RKO (cell line): ENCODE results near the gene ZNF716.
"Not testable (repeated sequence)": the region's sequence is repeated elsewhere in the genome, so short reads cannot be mapped to it uniquely, and the experiment has no call there.

Source experiments
- DNase-seq: peaks from one replicate; pipeline ENCODE4 v3.0.0-alpha.2; 2016; ENCODE audit warnings: low spot score

The ZNF716 gene

DNA sequence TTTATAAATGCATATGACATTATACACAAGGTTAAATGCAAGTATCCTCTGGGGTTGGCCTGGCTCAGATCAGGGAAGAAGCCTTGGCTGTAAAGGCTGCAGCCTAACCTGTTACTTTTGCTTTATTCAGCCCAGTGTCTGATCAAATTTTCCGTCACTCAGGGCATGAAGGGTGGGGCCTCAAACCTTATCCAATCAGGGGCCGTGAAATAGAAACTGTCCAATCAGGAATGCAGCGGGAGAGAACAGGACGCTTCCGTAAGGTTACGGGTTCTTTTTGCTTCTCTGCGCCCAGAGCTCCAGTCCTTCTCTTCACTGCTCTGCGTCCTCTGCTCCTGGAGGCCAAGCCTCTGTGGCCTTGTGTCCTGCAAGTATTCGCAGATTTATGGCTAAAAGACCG, at the start of gene ZNF716:
Gene ZNF716 (plus strand): TSS at position 274 of the 400 bp plus-strand sequence. CDS start 112 bp downstream, at position 386.
- no peak for DNase-seq

DNA sequence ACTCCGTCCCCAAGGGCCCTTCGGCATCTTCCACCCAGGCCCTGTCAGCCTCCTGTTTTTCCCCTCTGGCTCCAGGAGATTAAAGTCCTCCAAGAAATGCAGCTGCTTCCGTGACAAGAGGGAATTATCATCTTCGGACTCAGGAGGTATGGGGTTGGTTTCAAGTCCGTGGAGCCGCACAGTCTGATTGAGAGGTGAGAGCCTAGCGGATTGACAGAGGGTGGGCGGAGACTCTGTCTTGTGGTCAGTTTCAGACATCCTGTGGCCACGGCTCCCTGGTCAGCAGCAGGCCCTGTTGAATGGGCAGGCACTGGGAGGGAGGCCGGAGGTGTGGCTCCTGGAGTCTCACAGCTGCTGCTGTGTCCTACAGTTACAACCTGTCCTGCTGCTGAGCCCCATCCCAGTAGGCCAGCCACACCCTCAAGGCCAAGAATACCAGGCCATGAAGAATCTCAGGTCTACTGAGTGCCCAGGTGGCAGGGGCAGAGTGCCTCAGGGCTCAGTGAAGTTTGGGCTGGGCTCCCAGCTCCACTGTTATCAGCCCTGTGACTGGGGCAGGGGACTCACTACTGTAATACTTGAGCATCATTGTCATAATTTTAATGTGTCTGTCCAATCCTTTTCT, 49.3 kb upstream of the ZNF716 start:
- no peak for DNase-seq

DNA sequence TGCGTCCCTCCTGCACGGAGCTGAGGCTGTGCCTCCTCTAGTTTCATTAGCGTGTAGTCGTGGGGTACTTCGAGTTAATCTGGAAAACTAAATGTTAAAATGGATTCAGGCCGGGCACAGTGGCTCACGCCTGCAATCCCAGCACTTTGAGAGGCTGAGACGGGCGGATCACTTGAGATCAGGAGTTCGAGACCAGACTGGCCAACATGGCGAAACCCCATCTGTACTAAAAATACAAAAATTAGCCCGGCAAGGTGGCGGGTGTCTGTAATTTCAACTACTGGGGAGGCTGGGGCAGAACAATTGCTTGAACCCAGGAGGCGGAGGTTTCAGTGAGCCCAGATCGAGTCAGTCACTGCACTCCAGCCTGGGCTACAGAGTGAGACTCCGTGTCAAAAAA, 46.9 kb upstream of the ZNF716 start:
- DNase-seq = not testable (repeated sequence)

DNA sequence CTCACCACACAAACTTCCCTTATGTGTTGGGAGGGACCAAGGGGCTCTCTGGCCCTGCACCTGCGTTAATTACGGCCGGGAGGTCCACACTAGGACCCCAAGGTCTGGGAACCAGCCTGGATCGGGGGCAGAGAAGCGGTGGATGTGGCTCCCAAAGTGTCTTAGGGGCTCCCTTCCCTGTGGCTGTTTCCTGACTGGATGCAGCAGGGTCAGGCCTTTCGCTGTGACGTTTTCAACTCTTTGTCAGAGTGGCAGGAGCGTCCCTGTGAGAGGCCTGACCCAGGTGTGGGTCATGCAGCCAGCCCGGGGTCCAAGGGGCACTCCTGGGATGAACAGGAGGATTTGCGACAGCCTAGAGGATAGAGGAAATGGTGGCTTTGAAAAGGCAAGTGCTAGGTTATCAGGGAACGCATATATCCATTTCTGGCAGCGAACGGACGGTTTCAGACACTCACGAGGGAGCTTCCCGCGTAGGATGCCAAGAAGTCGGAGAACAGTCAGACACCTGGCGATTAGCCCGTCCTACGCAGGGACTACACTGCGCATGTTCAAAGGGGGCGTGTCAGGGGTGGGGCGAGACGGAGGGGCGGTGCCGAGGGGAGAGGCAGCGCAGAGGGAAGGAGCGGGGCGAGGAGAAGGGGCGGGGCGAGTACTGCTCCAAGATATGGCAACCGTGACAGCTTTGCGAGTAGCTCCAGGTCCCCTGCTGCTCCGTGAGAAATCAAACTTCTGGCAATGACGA, 46.2 kb upstream of the ZNF716 start:
- peak; percentile 73 for DNase-seq

DNA sequence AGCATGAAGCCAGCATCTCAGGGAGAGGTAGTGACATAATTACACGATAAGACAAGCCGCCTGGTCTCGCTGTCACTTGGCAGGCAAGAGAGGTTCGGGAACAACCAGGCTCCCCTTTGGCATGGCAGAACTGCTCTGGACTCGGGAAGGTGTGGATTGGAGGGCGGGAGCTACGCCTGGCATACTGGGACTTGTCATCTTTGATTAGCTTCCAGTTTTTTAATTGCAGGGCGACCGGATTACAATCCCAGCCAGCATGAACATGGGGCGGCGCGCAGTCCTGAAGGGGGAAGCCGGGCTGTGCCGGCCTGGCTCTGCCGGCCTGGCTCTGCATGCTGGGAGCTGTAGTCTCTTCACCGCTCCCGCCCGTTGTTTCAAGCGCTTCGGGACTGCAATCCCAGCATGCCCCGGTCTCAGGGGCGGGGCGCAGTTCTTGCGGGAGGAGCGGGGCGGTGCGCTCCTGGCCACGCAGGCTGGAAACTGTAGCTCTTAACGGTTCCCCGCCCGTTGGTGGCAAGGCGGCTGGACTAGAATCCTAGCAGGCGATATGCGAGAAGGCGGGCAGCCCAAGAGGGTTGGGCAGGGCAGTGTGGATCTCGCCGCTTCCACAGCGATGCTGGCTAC, 45.5 kb upstream of the ZNF716 start:
- no peak for DNase-seq

DNA sequence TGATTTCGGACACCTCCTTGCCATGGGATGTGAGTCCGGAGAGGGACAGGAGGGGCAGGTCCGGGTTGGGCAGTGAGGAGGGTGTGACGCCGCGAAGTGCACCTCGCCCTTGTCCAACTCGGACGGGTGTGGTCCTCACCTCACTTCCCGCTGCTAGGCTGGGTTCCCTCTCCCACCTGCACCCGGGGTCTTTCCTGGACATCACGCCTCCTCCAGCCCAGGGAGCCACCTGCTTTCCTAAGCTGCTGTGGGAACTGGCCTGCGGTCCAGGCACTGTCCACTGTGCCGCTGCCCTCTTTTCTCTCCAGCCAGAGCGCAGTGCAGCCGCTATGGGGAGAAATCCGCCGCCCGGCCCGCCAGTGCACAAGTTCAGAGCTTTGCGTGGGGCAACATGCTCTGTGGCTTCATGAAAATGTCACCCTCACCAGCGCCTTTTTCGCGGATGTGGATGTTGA, 45.0 kb upstream of the ZNF716 start:
- DNase-seq = no peak

DNA sequence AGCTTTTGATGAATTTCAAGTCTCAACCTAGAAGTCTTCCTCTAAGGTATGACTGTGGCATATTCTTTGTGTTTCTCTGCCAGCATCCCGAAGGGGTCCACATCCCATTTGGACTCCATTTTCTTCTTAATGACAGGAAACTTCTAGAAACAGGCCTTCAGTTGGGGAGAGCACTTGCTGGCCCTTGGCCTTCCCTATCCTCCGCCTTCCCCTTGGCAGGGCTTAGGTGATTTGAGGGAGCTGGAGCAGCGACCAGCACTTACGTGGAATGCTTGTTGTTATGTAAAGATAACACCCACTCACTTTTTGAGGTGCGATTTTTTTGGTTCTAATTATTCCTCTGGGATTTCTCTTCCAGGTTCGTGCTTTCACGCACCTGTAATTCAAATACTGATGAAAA, 42.9 kb upstream of the ZNF716 start:
- DNase-seq = no peak

DNA sequence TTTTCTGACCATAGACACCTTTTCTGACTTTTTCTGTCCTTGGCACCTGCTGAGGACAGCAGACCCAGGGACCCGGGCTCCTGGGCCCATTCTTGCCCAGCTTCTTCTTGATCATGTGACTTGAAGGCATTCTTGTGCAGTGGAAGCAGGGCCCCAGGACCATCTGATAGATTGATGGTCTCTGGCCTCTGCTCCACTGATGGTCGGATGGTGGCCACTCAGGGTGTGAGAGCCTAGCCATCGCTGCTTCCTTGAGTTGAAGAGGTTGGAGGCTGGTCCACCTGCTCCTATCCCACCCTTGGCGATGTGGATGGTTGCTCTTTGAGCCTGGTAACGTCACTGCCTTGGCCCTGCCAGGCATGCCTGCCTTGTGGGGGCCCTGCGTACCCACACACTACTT, 37.8 kb upstream of the ZNF716 start:
- no peak for DNase-seq

DNA sequence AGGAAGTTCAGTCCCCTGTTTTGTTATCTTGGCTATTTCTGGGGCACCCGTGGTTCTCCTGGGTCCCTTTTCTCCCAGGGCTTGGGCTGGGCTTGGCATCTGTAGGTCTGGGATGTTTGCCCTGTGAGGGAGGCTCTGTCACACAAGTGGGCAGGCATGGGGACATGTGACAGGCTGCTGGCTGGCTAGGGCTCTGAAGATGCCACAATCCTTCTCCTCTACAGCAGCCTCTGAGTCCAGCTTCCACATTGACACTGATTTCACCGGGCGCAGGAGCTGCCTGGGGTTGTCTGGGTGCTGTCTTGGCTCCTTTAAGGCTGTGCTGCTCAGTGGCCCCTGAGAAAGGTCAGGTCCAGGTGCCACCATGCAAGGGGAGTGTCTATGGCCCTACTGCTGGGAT, 37.4 kb upstream of the ZNF716 start:
- no peak for DNase-seq

DNA sequence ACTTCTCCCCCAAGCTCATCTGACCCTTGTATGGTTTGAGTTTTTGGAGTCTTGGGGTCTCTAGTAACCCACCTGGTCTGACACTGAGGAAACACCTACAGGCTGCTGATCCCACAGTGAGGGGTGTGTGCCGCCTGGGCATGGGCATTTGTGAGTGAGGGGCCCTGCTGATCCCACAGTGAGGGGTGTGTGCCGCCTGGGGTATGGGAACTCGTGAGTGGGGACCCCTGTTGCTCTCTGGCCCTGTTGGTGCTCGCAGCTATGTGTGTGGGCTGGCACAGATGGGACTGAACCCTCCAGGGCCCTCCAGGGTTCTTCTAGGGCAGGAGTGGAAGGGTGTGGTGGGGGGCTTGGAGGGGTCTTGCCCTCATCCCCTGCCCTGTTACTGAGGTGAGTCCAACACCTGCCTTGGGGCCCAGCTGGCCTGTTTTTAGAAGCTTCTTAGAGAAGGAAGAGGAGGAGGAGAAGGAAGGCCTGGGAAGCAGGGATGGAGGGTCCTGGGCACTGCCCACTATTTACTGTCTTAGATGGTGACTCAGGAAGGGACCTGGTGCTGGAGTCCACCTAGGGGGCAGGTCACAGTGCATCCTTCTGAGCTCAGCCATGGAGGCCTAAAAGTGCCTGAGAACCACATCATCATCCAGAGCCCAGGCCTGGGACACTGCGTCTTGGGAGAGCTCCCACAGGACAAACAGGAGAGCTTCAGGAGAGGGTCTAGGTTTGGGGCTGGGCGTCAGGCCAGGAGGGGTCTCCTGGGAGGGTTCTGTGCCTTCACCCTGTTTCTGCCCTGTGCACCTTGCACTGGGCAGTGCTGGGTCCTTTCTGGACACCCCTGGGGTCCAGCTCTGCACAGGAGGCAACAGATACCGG, 36.2 kb upstream of the ZNF716 start:
- DNase-seq = no peak

DNA sequence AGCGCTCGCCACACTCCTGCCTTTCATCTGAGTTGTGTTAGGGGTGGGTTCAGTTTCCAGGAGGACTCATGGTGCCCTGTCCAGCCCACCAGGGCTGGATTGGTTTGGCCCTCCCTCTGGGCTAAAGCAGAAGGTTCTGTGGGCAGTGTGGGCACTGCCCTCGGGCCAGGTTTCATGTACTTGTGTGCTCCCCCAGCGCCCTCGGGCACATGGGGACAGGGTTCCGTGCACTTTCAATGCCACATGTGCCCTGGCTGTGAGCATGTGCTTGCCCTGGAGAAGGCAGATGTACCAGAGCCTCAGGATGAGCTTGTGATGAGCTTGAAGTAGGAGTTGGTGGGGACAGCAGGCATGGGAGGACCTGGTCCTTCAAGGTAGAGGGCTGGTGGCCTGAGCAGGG, 35.6 kb upstream of the ZNF716 start:
- DNase-seq = no peak

DNA sequence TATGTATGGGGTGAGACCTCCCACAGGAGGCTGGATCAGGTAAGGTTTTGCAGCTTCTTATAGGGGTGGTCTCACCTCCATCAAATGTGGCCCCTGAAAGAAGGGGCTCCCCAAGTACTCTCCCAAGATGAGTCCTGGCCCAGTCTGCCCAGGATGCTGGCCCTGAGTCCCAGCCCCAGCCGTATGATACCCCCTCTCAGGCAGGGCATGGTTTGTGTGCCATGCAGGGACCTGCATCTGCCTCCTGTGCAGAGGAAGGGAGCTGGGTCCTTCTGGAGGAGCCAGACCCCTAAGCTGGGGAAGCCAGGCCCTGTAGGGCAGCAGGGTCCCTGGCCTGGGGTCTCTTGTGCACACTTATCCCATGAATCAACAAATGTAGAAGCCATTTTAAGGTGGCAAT, 35.1 kb upstream of the ZNF716 start:
- DNase-seq = no peak

DNA sequence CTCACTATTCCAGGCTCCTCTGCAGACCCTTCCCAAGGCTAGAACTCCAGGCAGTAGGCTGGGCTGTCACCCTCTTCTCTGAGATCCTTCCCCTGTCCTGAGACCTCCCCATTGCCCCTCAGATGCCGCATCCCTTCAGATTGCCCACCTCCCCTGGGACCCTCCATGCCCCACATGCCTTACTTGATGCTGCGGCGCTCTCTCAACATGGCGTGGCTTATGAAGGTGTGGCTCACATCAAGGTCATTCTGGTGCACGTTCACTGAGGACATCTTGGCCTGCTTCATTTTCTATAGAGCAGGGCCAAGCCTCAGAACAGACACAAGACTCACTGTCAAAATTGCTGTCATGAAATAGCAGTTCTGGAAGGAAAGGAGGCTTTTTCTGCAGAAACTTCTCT, 34.7 kb upstream of the ZNF716 start:
- DNase-seq = no peak

DNA sequence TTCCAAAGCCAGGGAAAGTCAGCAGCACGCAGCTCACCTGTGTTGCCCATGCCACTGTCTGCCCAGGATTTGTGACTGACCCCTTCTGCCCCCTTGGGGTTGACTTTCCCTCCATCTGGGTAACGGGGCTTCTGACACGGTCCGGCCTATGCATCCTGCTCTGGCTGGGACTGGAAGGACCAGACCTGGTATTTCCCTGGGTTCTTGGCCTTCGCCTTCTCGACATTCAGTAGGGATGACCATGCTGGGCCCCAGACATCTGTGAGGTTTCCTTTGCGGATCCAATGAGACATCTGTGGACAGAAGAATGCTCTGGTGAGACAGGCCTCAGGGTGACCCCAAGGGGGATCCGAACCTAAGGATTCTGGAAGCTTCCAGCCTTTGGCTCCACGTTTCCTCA, 34.2 kb upstream of the ZNF716 start:
- DNase-seq = no peak

DNA sequence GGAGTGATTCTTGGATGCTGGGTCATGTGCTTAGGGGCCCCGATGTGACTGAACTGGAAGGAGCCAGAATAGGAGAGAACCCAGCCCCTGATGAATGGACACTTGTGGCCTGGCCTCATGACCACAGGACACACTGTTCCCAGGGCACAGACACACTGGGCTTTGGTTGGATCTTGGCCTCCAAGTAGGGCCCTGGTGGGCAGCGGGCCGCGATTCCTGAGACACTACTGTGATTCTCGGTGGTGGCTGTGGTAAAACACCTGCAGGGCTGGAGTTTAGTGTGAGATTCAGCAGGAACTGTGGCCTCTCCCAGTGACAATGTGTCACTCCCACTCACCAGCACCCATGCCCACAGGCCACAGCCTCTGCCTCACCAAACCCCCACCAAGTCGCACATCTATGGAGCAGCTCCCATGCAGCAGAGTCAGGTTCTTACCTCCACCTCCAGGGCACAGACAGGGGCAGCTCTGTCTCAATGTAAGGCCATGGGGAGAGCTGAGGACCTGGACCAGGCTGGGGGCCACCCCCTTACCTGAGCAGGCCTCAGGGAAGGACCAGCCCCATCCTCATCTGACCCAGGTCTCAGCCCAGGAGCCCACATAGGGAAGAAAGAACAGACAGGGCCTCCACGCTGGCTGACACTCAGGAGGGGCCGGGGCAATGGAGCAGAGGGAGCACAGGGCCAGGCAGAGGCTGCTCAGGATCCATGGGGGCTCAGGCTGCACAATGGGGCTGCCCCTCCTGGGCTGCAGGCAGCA, 33.2 kb upstream of the ZNF716 start:
- DNase-seq = no peak

DNA sequence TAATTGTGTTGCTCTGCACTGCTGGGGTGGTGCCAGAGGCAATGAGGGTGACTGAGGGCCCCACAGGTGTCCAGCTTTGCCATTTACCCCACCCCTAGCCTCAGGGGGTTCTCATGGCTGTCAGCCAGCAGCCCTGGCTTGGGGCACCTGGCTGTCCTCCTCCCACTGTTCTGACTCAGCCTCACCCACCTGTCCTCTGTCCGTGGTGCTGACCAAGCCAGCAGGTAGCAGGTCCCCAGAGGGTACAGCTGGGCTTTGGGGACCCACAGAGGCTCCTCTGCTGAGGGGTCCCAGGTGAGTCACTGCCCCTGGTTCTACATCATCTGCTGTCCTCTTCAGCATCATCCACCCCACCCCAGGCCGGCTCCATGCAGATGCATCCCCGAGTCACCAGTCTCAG, 32.2 kb upstream of the ZNF716 start:
- DNase-seq = no peak

DNA sequence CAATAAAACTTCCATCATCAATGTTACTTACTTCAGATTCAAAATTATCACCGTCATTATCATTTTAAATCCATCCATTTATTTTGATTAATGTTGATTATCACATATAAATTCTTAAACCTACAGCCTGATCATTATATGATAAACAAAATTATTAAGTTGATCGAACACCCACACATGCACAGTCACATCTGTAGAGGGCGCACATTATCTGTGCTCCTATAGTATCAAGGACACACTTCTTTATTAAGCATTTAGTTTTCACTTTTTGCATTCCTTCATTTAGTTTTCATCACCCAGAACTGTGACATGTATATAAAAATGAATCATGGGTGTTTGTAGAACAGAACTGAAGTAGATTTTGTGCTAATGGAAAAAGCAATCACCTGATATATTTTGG, 26.2 kb upstream of the ZNF716 start:
- DNase-seq = peak; percentile 27

DNA sequence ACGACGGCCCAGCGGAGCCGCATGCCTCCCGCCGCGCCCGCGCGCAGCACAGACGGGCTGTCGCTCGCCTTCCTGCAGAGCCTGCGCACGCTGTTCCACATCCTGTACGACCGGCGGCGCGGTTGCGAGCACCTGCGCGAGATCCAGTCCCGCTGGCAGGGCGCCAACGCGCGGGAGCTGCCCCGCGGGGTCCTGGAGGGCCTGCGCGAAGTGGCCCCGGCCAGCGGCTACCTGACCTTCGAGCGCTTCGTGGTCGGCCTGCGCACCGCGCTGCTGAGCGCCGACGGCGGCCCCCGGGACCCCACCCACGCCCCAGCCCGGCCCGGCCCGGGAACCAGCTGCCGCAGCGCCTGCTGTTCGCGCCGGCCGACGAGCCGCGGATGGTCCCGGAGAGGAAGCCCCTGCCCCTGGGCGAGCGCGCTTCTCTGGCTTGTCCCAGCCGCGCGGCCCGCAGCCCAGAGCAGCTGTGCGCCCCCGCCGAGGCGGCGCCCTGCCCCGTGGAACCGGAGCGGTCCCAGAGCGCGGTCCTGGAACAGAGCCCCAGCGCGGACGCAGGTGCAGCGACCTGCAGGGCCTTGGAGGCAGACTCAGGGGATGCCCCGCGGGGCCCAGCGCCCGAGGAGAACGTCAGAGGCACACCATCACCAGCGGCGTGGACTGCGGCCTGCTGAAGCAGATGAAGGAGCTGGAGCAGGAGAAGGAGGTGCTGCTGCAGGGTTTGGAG, 25.3 kb upstream of the ZNF716 start:
- DNase-seq = no peak

DNA sequence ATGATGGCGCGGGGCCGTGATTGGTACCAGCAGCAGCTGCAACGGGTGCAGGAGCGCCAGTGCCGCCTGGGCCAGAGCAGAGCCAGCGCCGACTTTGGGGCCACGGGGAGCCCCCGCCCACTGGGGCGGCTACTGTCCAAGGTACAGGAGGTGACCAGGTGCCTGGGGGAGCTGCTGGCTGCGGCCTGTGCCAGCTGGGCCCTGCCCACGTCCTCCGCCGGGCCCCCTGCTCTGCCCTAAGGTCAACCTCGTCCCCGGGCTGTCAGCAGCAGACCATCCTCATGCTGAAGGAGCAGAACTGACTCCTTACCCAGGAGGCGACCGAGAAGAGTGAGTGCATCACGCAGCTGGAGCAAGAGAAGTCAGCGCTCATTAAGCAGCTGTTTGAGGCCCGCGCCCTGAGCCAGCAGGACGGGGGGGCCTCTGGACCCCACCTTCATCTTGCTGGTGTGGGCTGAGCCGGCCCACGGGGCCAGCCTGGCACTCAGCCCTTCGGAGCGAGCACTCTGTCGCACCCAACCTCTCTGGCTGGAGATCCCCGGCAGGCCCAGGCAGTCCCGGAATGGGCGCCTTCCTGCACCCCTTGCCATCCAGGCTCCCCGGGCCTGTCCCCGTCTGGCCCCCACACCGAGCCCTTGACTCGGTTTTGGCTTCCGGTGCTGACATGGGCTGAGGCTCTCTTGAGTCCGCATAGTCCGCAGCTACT, 24.6 kb upstream of the ZNF716 start:
- no peak for DNase-seq

DNA sequence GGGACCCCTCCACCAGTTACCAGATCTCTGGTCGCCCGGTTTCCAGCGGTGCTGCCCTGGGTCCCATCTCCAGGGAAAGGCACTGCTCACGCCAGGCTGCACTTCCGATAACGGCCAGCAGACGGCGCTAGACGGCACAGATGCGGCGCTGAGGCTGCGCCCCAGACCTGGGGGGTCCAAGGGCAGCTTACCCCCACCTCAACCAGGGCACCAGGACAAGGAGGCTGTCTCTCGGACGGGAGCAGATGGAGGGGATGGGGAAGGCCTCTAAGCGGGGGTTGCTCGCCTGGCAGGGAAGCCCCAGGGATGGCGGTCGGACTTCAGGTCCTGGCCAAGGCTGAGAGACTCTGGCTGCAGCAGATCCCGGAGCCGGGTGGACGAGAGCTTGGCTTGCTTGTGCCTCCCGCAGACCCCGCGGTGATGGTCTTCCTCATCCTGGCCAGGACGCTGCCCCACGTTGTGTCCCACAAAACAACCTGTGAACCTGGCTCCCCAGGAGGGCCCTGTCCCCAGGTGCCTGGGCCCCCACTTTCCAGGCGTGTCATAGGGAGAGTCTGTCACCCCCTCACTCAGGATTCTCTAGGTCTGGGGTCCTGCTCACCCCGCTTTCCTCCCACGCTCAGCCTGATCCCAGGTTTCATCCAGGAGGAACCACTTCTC, 23.9 kb upstream of the ZNF716 start:
- no peak for DNase-seq
